WTC11 (cell line): ENCODE measurements around the gene APOBEC3H. TPM values are rescaled to one million over a fixed set of nuclear protein-coding genes. Genes with fewer than 3 reads are reported as not detected.

Experiments
- ATAC-seq: fragments of 200-7000 bp; cut with Tn5 transposase; 2 replicates; pipeline ENCODE4 v1.10.0; 2021; ENCODE audit warnings: mild to moderate bottlenecking, moderate library complexity
- CTCF ChIA-PET: fragments of 300-600 bp; sonication (Branson Sonifier 250); formaldehyde crosslinking; loops from one replicate; lab custom pipeline; 2021; ENCODE audit warnings: antibody characterized with exemption; lab: Charles Lee
- POLR2A ChIA-PET: fragments of 350-600 bp; sonication (Branson Sonifier 250); formaldehyde crosslinking; loops from one replicate; lab custom pipeline; 2021; ENCODE audit warnings: antibody characterized with exemption; lab: Charles Lee
- DNase-seq: peaks from one replicate; pipeline ENCODE4 v3.0.0; 2021; ENCODE audit warnings: low spot score
- H3K27ac Mint-ChIP-seq: 2 replicates; pipeline ENCODE4 v1.8.0; 2021; ENCODE audit warnings: mixed read lengths
- H3K27me3 Mint-ChIP-seq: 2 replicates; pipeline ENCODE4 v1.8.0; 2021; ENCODE audit warnings: low read depth, mild to moderate bottlenecking, moderate library complexity, mixed read lengths
- H3K36me3 Mint-ChIP-seq: 2 replicates; pipeline ENCODE4 v1.8.0; 2021; ENCODE audit warnings: mixed read lengths
- H3K4me1 Mint-ChIP-seq: 2 replicates; pipeline ENCODE4 v1.8.0; 2022; ENCODE audit warnings: mixed read lengths
- H3K4me3 Mint-ChIP-seq: 2 replicates; pipeline ENCODE4 v1.8.0; 2021; ENCODE audit warnings: mild to moderate bottlenecking, moderate library complexity, mixed read lengths
- H3K9me3 Mint-ChIP-seq: 2 replicates; pipeline ENCODE4 v1.8.0; 2021; ENCODE audit warnings: mixed read lengths
- CREB1 ChIP-seq: sonication (generic); formaldehyde crosslinking; IDR thresholded peaks from 2 replicates; pipeline ENCODE4 v1.8.0; 2023; ENCODE audit warnings: mild to moderate bottlenecking, missing genetic modification reagents
- CTCF ChIP-seq: fragments of 200-600 bp; IDR thresholded peaks from 2 replicates; pipeline ENCODE4 v1.8.0; 2022; ENCODE audit warnings: antibody characterized with exemption
- E2F4 ChIP-seq: sonication (generic); formaldehyde crosslinking; IDR thresholded peaks from 2 replicates; pipeline ENCODE4 v1.8.1; 2022; ENCODE audit warnings: low read depth, mild to moderate bottlenecking, moderate library complexity, missing genetic modification reagents, borderline replicate concordance
- EMX1 ChIP-seq: fragments of 250-450 bp; sonication (Bioruptor Pico); IDR thresholded peaks from 2 replicates; pipeline ENCODE4 v1.8.0; 2021; ENCODE audit warnings: mild to moderate bottlenecking
- FOXK1 ChIP-seq: sonication (generic); formaldehyde crosslinking; IDR thresholded peaks from 2 replicates; pipeline ENCODE4 v1.8.0; 2022; ENCODE audit warnings: mild to moderate bottlenecking, moderate library complexity, missing genetic modification reagents
- IRF2 ChIP-seq: sonication (generic); formaldehyde crosslinking; IDR thresholded peaks from 2 replicates; pipeline ENCODE4 v1.8.0; 2022; ENCODE audit warnings: low read depth, missing genetic modification reagents, borderline replicate concordance
- MAX ChIP-seq: sonication (generic); formaldehyde crosslinking; IDR thresholded peaks from 2 replicates; pipeline ENCODE4 v1.8.0; 2022; ENCODE audit warnings: mild to moderate bottlenecking, missing genetic modification reagents
- NR2C2 ChIP-seq: sonication (generic); formaldehyde crosslinking; IDR thresholded peaks from 2 replicates; pipeline ENCODE4 v1.8.0; 2022; ENCODE audit warnings: mild to moderate bottlenecking, missing genetic modification reagents
- NR3C1 ChIP-seq: sonication (generic); formaldehyde crosslinking; conservative IDR thresholded peaks from 2 replicates; pipeline ENCODE4 v1.8.1; 2023; ENCODE audit warnings: low read depth, mild to moderate bottlenecking, missing genetic modification reagents
- PRRX2 ChIP-seq: fragments of 250-450 bp; sonication (Bioruptor Pico); IDR thresholded peaks from 2 replicates; pipeline ENCODE4 v1.8.0; 2021; ENCODE audit warnings: mild to moderate bottlenecking
- SMAD4 ChIP-seq: sonication (generic); formaldehyde crosslinking; IDR thresholded peaks from 2 replicates; pipeline ENCODE4 v1.8.0; 2022; ENCODE audit warnings: mild to moderate bottlenecking, missing genetic modification reagents
- SOX15 ChIP-seq: fragments of 250-450 bp; sonication (Bioruptor Pico); IDR thresholded peaks from 2 replicates; pipeline ENCODE4 v1.9.0; 2021; ENCODE audit warnings: mild to moderate bottlenecking
- SP1 ChIP-seq: sonication (generic); formaldehyde crosslinking; conservative IDR thresholded peaks from 2 replicates; pipeline ENCODE4 v1.8.1; 2022; ENCODE audit warnings: missing genetic modification reagents
- TEAD1 ChIP-seq: sonication (generic); formaldehyde crosslinking; IDR thresholded peaks from 2 replicates; pipeline ENCODE4 v1.8.0; 2022; ENCODE audit warnings: mild to moderate bottlenecking, missing genetic modification reagents
- USF1 ChIP-seq: sonication (generic); formaldehyde crosslinking; IDR thresholded peaks from 2 replicates; pipeline ENCODE4 v1.8.0; 2022; ENCODE audit warnings: mild to moderate bottlenecking, missing genetic modification reagents
- ZMAT4 ChIP-seq: fragments of 250-450 bp; sonication (Bioruptor Pico); IDR thresholded peaks from 2 replicates; pipeline ENCODE4 v1.9.0; 2021; ENCODE audit warnings: mild to moderate bottlenecking
- ZNF121 ChIP-seq: sonication (generic); formaldehyde crosslinking; IDR thresholded peaks from 2 replicates; pipeline ENCODE4 v1.8.0; 2023; ENCODE audit warnings: missing genetic modification reagents
- ZNF263 ChIP-seq: sonication (generic); formaldehyde crosslinking; IDR thresholded peaks from 2 replicates; pipeline ENCODE4 v1.8.1; 2022; ENCODE audit warnings: low read depth, mild to moderate bottlenecking, moderate library complexity, missing genetic modification reagents
- ZNF281 ChIP-seq: sonication (generic); formaldehyde crosslinking; IDR thresholded peaks from 2 replicates; pipeline ENCODE4 v1.8.0; 2023; ENCODE audit warnings: mild to moderate bottlenecking, missing genetic modification reagents
- total RNA-seq: library from RNA; stranded (reverse); gene quantifications from 3 replicates; pipeline ENCODE4 v1.2.3, GENCODE V29; 2021

The APOBEC3H gene
- total RNA-seq, 1 experiment from 2014 or later = 0.42 TPM

GRCh38 chr22:39151329-39151975 lies 54.4 kb downstream of the APOBEC3H start:
- Mint-ChIP-seq H3K4me1 (peaks cover 26% of the 10 kb centered on the region), H3K27me3 (peaks cover 40% of the 10 kb centered on the region), H3K4me3 (peak overlapping the region; percentile 58), H3K36me3 (no peaks in the 10 kb centered on the region), H3K9me3 (no peaks in the 10 kb centered on the region), H3K27ac (no peak overlapping the region)
- DNase-seq (no peak), ATAC-seq (no peak)
- POLR2A ChIA-PET = interaction anchor here (1.3 kb wide), 1 partner anchor 180 kb away, joined by 3 read pairs; no protein-coding TSS in a partner anchor
- CTCF ChIA-PET = interaction anchor here (0.9 to 3.0 kb wide), 11 partner anchors 12 to 383 kb away, joined by 3 to 17 read pairs (median 6); no protein-coding TSS in a partner anchor
- TF ChIP-seq ZNF281 (CRISPR knock-in tag) (no peak), SP1 (CRISPR knock-in tag) (no peak), CTCF (no peak)

GRCh38 chr22:39152024-39152510 lies 55.0 kb downstream of the APOBEC3H start:
- CTCF ChIA-PET = interaction anchor here (0.7 to 3.0 kb wide), 12 partner anchors 13 to 383 kb away, joined by 3 to 17 read pairs (median 6); no protein-coding TSS in a partner anchor
- ATAC-seq (no peak; the same call in 1 of the 2 replicates), DNase-seq (no peak)
- Mint-ChIP-seq H3K9me3 (no peaks in the 10 kb centered on the region), H3K4me1 (peaks cover 26% of the 10 kb centered on the region), H3K36me3 (no peaks in the 10 kb centered on the region), H3K27ac (no peak overlapping the region), H3K27me3 (peaks cover 42% of the 10 kb centered on the region), H3K4me3 (peak overlapping the region; percentile 58)
- TF ChIP-seq EMX1 = no peak
- TF ChIP-seq CREB1 (CRISPR knock-in tag) = no peak
- no peak for TF ChIP-seq PRRX2
- no peak for TF ChIP-seq USF1 (CRISPR knock-in tag)
- no peak for TF ChIP-seq ZNF263 (CRISPR knock-in tag)
- no peak for TF ChIP-seq FOXK1 (CRISPR knock-in tag)
- no peak for TF ChIP-seq SOX15 (CRISPR knock-in tag)
- no peak for TF ChIP-seq E2F4 (CRISPR knock-in tag)
- no peak for TF ChIP-seq IRF2
- no peak for TF ChIP-seq SMAD4 (CRISPR knock-in tag)
- no peak for TF ChIP-seq ZNF121 (CRISPR knock-in tag)
- no peak for TF ChIP-seq TEAD1 (CRISPR knock-in tag)
- no peak for TF ChIP-seq ZMAT4 (CRISPR knock-in tag)
- TF ChIP-seq MAX (CRISPR knock-in tag) = no peak
- no peak for TF ChIP-seq NR3C1 (CRISPR knock-in tag)
- no peak for TF ChIP-seq NR2C2 (CRISPR knock-in tag)
- POLR2A ChIA-PET = interaction anchor here (0.6 to 1.3 kb wide), 4 partner anchors 160 to 383 kb away, joined by 3 read pairs; partner anchors contain the start of gene CBX6
